Hematopoietic multipotent progenitor cell treated with erythropoietin and hydrocortisone succinate and interleukin-3 and kit ligand, for 4 days (in vitro differentiated cells): ENCODE measurements around the gene CMTM3.
"Not testable (repeated sequence)": the region's sequence is repeated elsewhere in the genome, so short reads cannot be mapped to it uniquely, and the experiment has no call there.

Source experiments
- DNase-seq: peaks from one replicate; pipeline ENCODE4 v3.0.0-alpha.2; 2015

CMTM3 gene

GRCh38 chr16:66637806-66638205 lies 33.3 kb downstream of the CMTM3 start:
- no peak for DNase-seq

GRCh38 chr16:66639091-66639885 lies 34.8 kb downstream of the CMTM3 start:
- DNase-seq: no peak

- DNase-seq: no peak
These were observed 36.3 kb downstream of the CMTM3 start for GRCh38 chr16:66640724-66641314.

GRCh38 chr16:66641387-66641786 lies 36.9 kb downstream of the CMTM3 start:
- DNase-seq: no peak

- DNase-seq: no peak
These were observed 43.4 kb downstream of the CMTM3 start for GRCh38 chr16:66647866-66648265.

GRCh38 chr16:66649167-66649566 lies 44.7 kb downstream of the CMTM3 start:
- no peak for DNase-seq

GRCh38 chr16:66649636-66650205 lies 45.2 kb downstream of the CMTM3 start:
- no peak for DNase-seq

- DNase-seq: peak; percentile 94
These were observed 46.4 kb downstream of the CMTM3 start for GRCh38 chr16:66650707-66651473.

- DNase-seq: no peak
These were observed 46.9 kb downstream of the CMTM3 start for GRCh38 chr16:66651474-66651765.

- no peak for DNase-seq
These were observed 47.5 kb downstream of the CMTM3 start for GRCh38 chr16:66651965-66652364.

- DNase-seq: no peak
These were observed 48.3 kb downstream of the CMTM3 start for GRCh38 chr16:66652661-66653360.

GRCh38 chr16:66653581-66654350 lies 49.3 kb downstream of the CMTM3 start:
- peak; percentile 41 for DNase-seq

GRCh38 chr16:66656547-66656946 lies 52.0 kb downstream of the CMTM3 start:
- DNase-seq: no peak

- peak; percentile 69 for DNase-seq
These were observed 53.8 kb downstream of the CMTM3 start for GRCh38 chr16:66658143-66658859.

- no peak for DNase-seq
These were observed 54.3 kb downstream of the CMTM3 start for GRCh38 chr16:66658860-66659190.

GRCh38 chr16:66660422-66661209 lies 56.1 kb downstream of the CMTM3 start:
- peak; percentile 68 for DNase-seq

- no peak for DNase-seq
These were observed 56.7 kb downstream of the CMTM3 start for GRCh38 chr16:66661210-66661560.

GRCh38 chr16:66661671-66662346 lies 57.3 kb downstream of the CMTM3 start:
- DNase-seq: not testable (repeated sequence)

GRCh38 chr16:66662445-66663194 lies 58.1 kb downstream of the CMTM3 start:
- peak; percentile 64 for DNase-seq
